H1 (cell line): ENCODE measurements around the gene ENTPD5. TPM values are rescaled to one million over a fixed set of nuclear protein-coding genes. Genes with fewer than 3 reads are reported as not detected.

Source experiments
- CTCF ChIA-PET: fragments of 300-600 bp; sonication (Branson Sonifier 250); formaldehyde crosslinking; loops from one replicate; lab custom pipeline; 2021; ENCODE audit not compliant: partially characterized antibody; lab: Charles Lee
- POLR2A ChIA-PET: fragments of 300-600 bp; sonication (Branson Sonifier 250); formaldehyde crosslinking; loops from one replicate; lab custom pipeline; 2021; ENCODE audit warnings: inconsistent platforms; ENCODE audit not compliant: partially characterized antibody; lab: Charles Lee
- DNase-seq, 2 experiments: peaks; one replicate each; pipeline versions ENCODE4 v3.0.0 to v3.0.0-alpha.2; 2010 to 2022; ENCODE audit warnings: low spot score in 2 of 2, low read depth in 1 of 2, mixed read lengths in 1 of 2
- FAIRE-seq: peaks from 2 replicates; lab custom pipeline; 2011; peaks lifted over from hg19 to GRCh38; lab: Jason Lieb, UNC
- H2AFZ ChIP-seq: 2 replicates; pipeline ENCODE4 v1.8.1; 2012; ENCODE audit warnings: low read length, inconsistent platforms
- H2AK5ac ChIP-seq: 2 replicates; pipeline ENCODE4 v1.6.1; 2013; ENCODE audit warnings: low read depth, low read length
- H2BK120ac ChIP-seq: replicated peaks from 2 replicates; pipeline ENCODE3; 2013; ENCODE audit warnings: low read depth, low read length, inconsistent platforms
- H2BK12ac ChIP-seq: 2 replicates; pipeline ENCODE4 v1.6.1; 2013; ENCODE audit warnings: low read depth, low read length
- H2BK15ac ChIP-seq: 2 replicates; pipeline ENCODE4 v1.6.1; 2013; ENCODE audit warnings: low read length
- H2BK20ac ChIP-seq: 2 replicates; pipeline ENCODE4 v1.6.1; 2013; ENCODE audit warnings: low read length
- H2BK5ac ChIP-seq: 2 replicates; pipeline ENCODE4 v1.6.1; 2013; ENCODE audit warnings: low read depth, low read length
- H3K14ac ChIP-seq: 2 replicates; pipeline ENCODE4 v1.6.1; 2013; ENCODE audit warnings: inconsistent platforms; ENCODE audit not compliant: insufficient read length
- H3K18ac ChIP-seq: 2 replicates; pipeline ENCODE4 v1.6.1; 2013; ENCODE audit warnings: low read length; ENCODE audit errors: extremely low read depth
- H3K23ac ChIP-seq: 2 replicates; pipeline ENCODE4 v1.6.1; 2013; ENCODE audit warnings: inconsistent platforms; ENCODE audit not compliant: insufficient read length
- H3K23me2 ChIP-seq: 2 replicates; pipeline ENCODE4 v1.6.1; 2013; ENCODE audit warnings: low read depth, low read length
- H3K27ac ChIP-seq: 2 replicates; pipeline ENCODE4 v1.6.1; 2011; ENCODE audit warnings: low read depth, low read length, inconsistent platforms
- H3K27me3 ChIP-seq, 4 experiments: replicated peaks in 1 of 4; 1 replicate in 1 of 4; 2 replicates in 3 of 4; pipeline versions ENCODE4 v1.6.1 to v1.8.1; 2011 to 2013; ENCODE audit warnings: low read length in 3 of 4, mild to moderate bottlenecking in 3 of 4, inconsistent platforms in 2 of 4, mixed read lengths in 2 of 4, moderate library complexity in 1 of 4; ENCODE audit not compliant: control insufficient read depth in 3 of 4, insufficient read depth in 3 of 4; ENCODE audit errors: extremely low read depth in 1 of 4
- H3K36me3 ChIP-seq, 4 experiments: 2 replicates each; pipeline versions ENCODE4 v1.6.1 to v1.8.1; 2011 to 2013; ENCODE audit warnings: mild to moderate bottlenecking in 4 of 4, low read length in 3 of 4, moderate library complexity in 2 of 4, control low read depth in 1 of 4, inconsistent platforms in 1 of 4; ENCODE audit not compliant: insufficient read depth in 4 of 4, control insufficient read depth in 2 of 4
- H3K4ac ChIP-seq: replicated peaks from 2 replicates; pipeline ENCODE3; 2013; ENCODE audit warnings: low read length, low read depth, mixed read lengths, inconsistent platforms; ENCODE audit not compliant: insufficient read length
- H3K4me1 ChIP-seq, 4 experiments: replicated peaks in 1 of 4; 1 replicate in 1 of 4; 2 replicates in 3 of 4; pipeline versions ENCODE4 v1.6.1 to v1.8.1; 2011 to 2013; ENCODE audit warnings: low read length in 3 of 4, inconsistent platforms in 2 of 4, mixed read lengths in 1 of 4; ENCODE audit not compliant: insufficient read depth in 4 of 4, control insufficient read depth in 3 of 4
- H3K4me2 ChIP-seq, 2 experiments: 2 replicates each; pipeline versions ENCODE4 v1.6.1 to v1.8.1; 2011 to 2013; ENCODE audit warnings: low read depth in 2 of 2, low read length in 2 of 2, control low read depth in 1 of 2, inconsistent platforms in 1 of 2, mild to moderate bottlenecking in 1 of 2; ENCODE audit not compliant: insufficient read depth in 1 of 2
- H3K4me3 ChIP-seq, 4 experiments: fragments of 200-600, 300-600 bp in 1 of 4; sonication (generic), shearing (Covaris generic), sonication (Bioruptor Twin) in 1 of 4; 2 replicates each; pipeline versions ENCODE4 v1.5.1 to v1.8.1; 2011 to 2016; ENCODE audit warnings: low read length in 4 of 4, low read depth in 3 of 4, control low read depth in 2 of 4, inconsistent platforms in 2 of 4, mild to moderate bottlenecking in 2 of 4, mixed read lengths in 1 of 4, moderate library complexity in 1 of 4; ENCODE audit not compliant: insufficient read depth in 2 of 4; ENCODE audit errors: extremely low read depth in 1 of 4
- H3K56ac ChIP-seq: replicated peaks from 2 replicates; pipeline ENCODE3; 2013; ENCODE audit warnings: low read depth, mild to moderate bottlenecking, mixed read lengths, low read length, inconsistent platforms; ENCODE audit not compliant: insufficient read length
- H3K79me1 ChIP-seq: 2 replicates; pipeline ENCODE4 v1.6.1; 2013; ENCODE audit warnings: low read depth, low read length, control low read depth
- H3K79me2 ChIP-seq, 2 experiments: 2 replicates each; pipeline versions ENCODE4 v1.6.1 to v1.8.1; 2012 to 2013; ENCODE audit warnings: low read length in 2 of 2, mild to moderate bottlenecking in 2 of 2, inconsistent platforms in 1 of 2; ENCODE audit not compliant: insufficient read depth in 2 of 2, control insufficient read depth in 1 of 2
- H3K9ac ChIP-seq, 4 experiments: replicated peaks in 1 of 4; 1 replicate in 1 of 4; 2 replicates in 3 of 4; pipeline versions ENCODE4 v1.6.1 to v1.8.1; 2011 to 2013; ENCODE audit warnings: low read depth in 3 of 4, low read length in 3 of 4, control low read depth in 2 of 4, mild to moderate bottlenecking in 2 of 4, moderate library complexity in 2 of 4, inconsistent platforms in 1 of 4; ENCODE audit errors: extremely low read depth in 1 of 4
- H3K9me3 ChIP-seq, 2 experiments: 2 replicates each; pipeline versions ENCODE4 v1.6.1 to v1.8.1; 2012 to 2013; ENCODE audit warnings: mild to moderate bottlenecking in 2 of 2, moderate library complexity in 2 of 2, control low read depth in 1 of 2, inconsistent platforms in 1 of 2, low read depth in 1 of 2, low read length in 1 of 2, mixed read lengths in 1 of 2; ENCODE audit not compliant: insufficient read depth in 2 of 2
- H4K20me1 ChIP-seq, 2 experiments: replicated peaks in 1 of 2; 2 replicates each; pipeline versions ENCODE3 to v1.8.1; 2011 to 2013; ENCODE audit warnings: inconsistent platforms in 2 of 2, low read length in 2 of 2, mild to moderate bottlenecking in 1 of 2; ENCODE audit not compliant: insufficient read depth in 2 of 2, control insufficient read depth in 1 of 2
- H4K5ac ChIP-seq: 2 replicates; pipeline ENCODE4 v1.6.1; 2013; ENCODE audit warnings: low read length, low read depth, mixed read lengths, inconsistent platforms; ENCODE audit not compliant: insufficient read length
- H4K8ac ChIP-seq: 2 replicates; pipeline ENCODE4 v1.8.0; 2013; ENCODE audit warnings: mild to moderate bottlenecking, moderate library complexity, low read length, inconsistent platforms; ENCODE audit not compliant: insufficient read depth; ENCODE audit errors: extremely low read depth
- H4K91ac ChIP-seq: replicated peaks from 2 replicates; pipeline ENCODE3; 2013; ENCODE audit warnings: low read length, mixed read lengths, inconsistent platforms; ENCODE audit not compliant: insufficient read length
- BCL11A ChIP-seq, 2 experiments: IDR thresholded peaks; one replicate each; pipeline ENCODE4 v1.6.1; 2011; ENCODE audit warnings: low read depth in 2 of 2, low read length in 2 of 2, mild to moderate bottlenecking in 2 of 2
- CHD1 ChIP-seq: IDR thresholded peaks from 2 replicates; pipeline ENCODE4 v1.6.1; 2012; ENCODE audit warnings: low read depth, low read length, improper control_type of control experiment
- E2F6 ChIP-seq: IDR thresholded peaks from 2 replicates; pipeline ENCODE4 v1.6.1; 2012; ENCODE audit warnings: inconsistent platforms
- JUND ChIP-seq: IDR thresholded peaks from 2 replicates; pipeline ENCODE4 v1.6.1; 2011; ENCODE audit warnings: mild to moderate bottlenecking, improper control_type of control experiment, low read length
- SIN3A ChIP-seq, 2 experiments: IDR thresholded peaks in 1 of 2; conservative IDR thresholded peaks in 1 of 2; 2 replicates each; pipeline ENCODE4 v1.6.1; 2011 to 2012; ENCODE audit warnings: low read length in 2 of 2, improper control_type of control experiment in 1 of 2, low read depth in 1 of 2, mild to moderate bottlenecking in 1 of 2
- TAF1 ChIP-seq: IDR thresholded peaks from 2 replicates; pipeline ENCODE4 v1.6.1; 2011; ENCODE audit warnings: mild to moderate bottlenecking, low read depth, low read length
- TAF7 ChIP-seq: optimal IDR thresholded peaks from 2 replicates; pipeline ENCODE3; 2011; ENCODE audit warnings: low read depth, mild to moderate bottlenecking, inconsistent platforms, low read length, moderate library complexity, borderline replicate concordance
- WGBS, 2 experiments: shearing (Covaris generic) in 1 of 2; methylation state at CpG; one replicate each; pipeline versions ENCODE4 v1.1.6 to v1.1.7; 2013 to 2015; ENCODE audit warnings: low lambda C conversion rate in 2 of 2, mixed read lengths in 2 of 2, inconsistent platforms in 1 of 2, low coverage in 1 of 2, missing lambda C conversion rate in 1 of 2; ENCODE audit not compliant: insufficient replicate concordance in 2 of 2, insufficient coverage in 1 of 2, insufficient read length in 1 of 2; ENCODE audit errors: extremely low coverage in 1 of 2, missing lambda C conversion rate in 1 of 2; 5-methylcytosine and 5-hydroxymethylcytosine counted together
- polyA plus RNA-seq, 7 experiments: library from polyadenylated mRNA; depleted of rRNA in 3 of 7; stranded (reverse) in 5 of 7; unstranded in 2 of 7; fragments of >200 nt in 5 of 7; fragments of 200-250 nt in 2 of 7; gene quantifications; 1 replicate in 5 of 7; 2 replicates in 1 of 7; 4 replicates in 1 of 7; pipeline versions ENCODE4 v1.2.1 to v1.2.3, GENCODE V29; 2011 to 2013; ENCODE audit warnings: missing spikeins in 2 of 7, mixed read lengths in 2 of 7
- total RNA-seq: library from RNA; stranded (reverse); fragmentation: NEBNext Ultra II Directional; extraction: Animal tissue kit (Norgen Biotek cat#: 25700); gene quantifications from 2 replicates; pipeline ENCODE4 v1.2.1, GENCODE V29; 2021

The ENTPD5 gene
- total and polyA plus RNA-seq, 2 of the 8 experiments (the other 6 are each of a cell fraction or from before 2014, with no cell fraction given), result 5.0 to 6.5 TPM

- ChIA-PET POLR2A (interaction anchor here (0.8 kb wide), 1 partner anchor 18 kb away, joined by 3 read pairs; no protein-coding TSS in a partner anchor), CTCF (no interaction called here)
- Histone ChIP-seq H3K27ac (no peak overlapping the region), H3K23ac (no peak overlapping the region), H2BK120ac (no peak overlapping the region), H3K23me2 (peaks cover 8% of the 10 kb centered on the region; the same call in 1 of the 2 replicates), H3K4me2 (no peak overlapping the region), H3K9ac (no peak overlapping the region), H2BK5ac (no peak overlapping the region), H3K56ac (no peak overlapping the region), H4K91ac (no peak overlapping the region), H2BK12ac (no peak overlapping the region), H3K79me2 (no peaks in the 10 kb centered on the region), H3K4me3 (no peak overlapping the region), H3K4ac (no peak overlapping the region), H2BK15ac (no peak overlapping the region), H3K9me3 (no peaks in the 10 kb centered on the region), H2AFZ (no peak overlapping the region), H4K20me1 (no peaks in the 10 kb centered on the region), H4K8ac (no peak overlapping the region), H3K36me3 (peaks cover 0 to 3% (median 1%) of the 10 kb centered on the region in 4 experiments; a peak in 3 of 8 replicates), H3K4me1 (peaks cover 0 to 2% (median 0%) of the 10 kb centered on the region in 4 experiments; a peak in 1 of 7 replicates), H2BK20ac (no peak overlapping the region), H2AK5ac (no peak overlapping the region), H3K18ac (no peak overlapping the region), H3K27me3 (no peaks in the 10 kb centered on the region), H3K14ac (no peak overlapping the region), H3K79me1 (no peaks in the 10 kb centered on the region), H4K5ac (no peak overlapping the region)
- DNase-seq, result no peak
- TF ChIP-seq BCL11A (IDR thresholded peaks at IDR 0.05; ENCODE audit: low read depth in 2 of 2, low read length in 2 of 2), result no peak
- no peak for TF ChIP-seq TAF7
- no peak for TF ChIP-seq TAF1
- TF ChIP-seq CHD1, result no peak
- no peak for TF ChIP-seq E2F6
- no peak for TF ChIP-seq SIN3A (conservative IDR thresholded peaks at IDR 0.05 in 1 of 2, IDR thresholded peaks at IDR 0.05 in 1 of 2; ENCODE audit: low read depth in 1 of 2, low read length in 2 of 2)
- no peak for TF ChIP-seq JUND
- WGBS, 2 experiments, result 71% methylated on average over 3 of the region's 3 CpGs; no CpG with 5 or more reads in 1 of the 2 experiments
- FAIRE-seq, result no peak
Measured at GRCh38 chr14:74015176-74015575, 3.9 kb downstream of the ENTPD5 start.
